ENCODE data around the gene POU6F1.

The POU6F1 gene

DNA sequence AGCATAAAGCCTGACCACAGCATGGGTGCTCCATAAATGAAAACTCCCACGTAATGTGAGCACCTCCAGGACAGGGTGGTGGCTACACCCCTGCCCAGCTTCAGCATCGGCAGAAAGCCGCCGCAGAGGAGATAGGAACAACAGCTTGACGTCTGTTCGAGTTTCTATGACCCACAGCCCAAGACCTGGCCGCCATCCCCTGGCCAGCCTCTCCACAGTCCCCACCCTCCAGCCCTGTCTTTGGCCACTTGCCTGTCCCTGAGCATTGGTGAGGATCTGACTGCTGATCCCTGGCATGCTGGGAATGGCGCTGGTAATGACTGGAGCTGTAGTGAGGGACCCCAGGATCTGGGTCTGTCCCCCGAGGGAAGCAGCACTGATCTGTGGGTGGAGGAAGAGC is 21.3 kb downstream of the POU6F1 start:
- Histone ChIP-seq H3K27me3 (ENCODE audit: insufficient read depth, low read length, poor library complexity, severe bottlenecking) (no peaks in the 10 kb centered on the region), H4K20me1 (ENCODE audit: insufficient read depth, low read length, poor library complexity, severe bottlenecking) (no peaks in the 10 kb centered on the region), H3K79me2 (ENCODE audit: insufficient read depth, low read length) (no peaks in the 10 kb centered on the region), H3K4me1 (ENCODE audit: insufficient read depth, low read length, poor library complexity, severe bottlenecking) (no peaks in the 10 kb centered on the region), H3K9me2 (replicated peaks; ENCODE audit: low read depth, low read length) (no peaks in the 10 kb centered on the region), H3K9ac (ENCODE audit: low read depth, low read length, poor library complexity, severe bottlenecking) (no peak overlapping the region), H3K36me3 (ENCODE audit: insufficient read depth, low read length) (no peaks in the 10 kb centered on the region), H3K4me2 (ENCODE audit: low read depth, low read length, poor library complexity, severe bottlenecking) (no peak overlapping the region), H3K9me3 (ENCODE audit: insufficient read depth, low read depth, low read length) (no peaks in the 10 kb centered on the region), H3F3A (ENCODE audit: low read depth) (no peaks in the 10 kb centered on the region), H3K4me3 (ENCODE audit: low read length, poor library complexity, severe bottlenecking) (no peak overlapping the region), H2AFZ (ENCODE audit: low read length) (no peak overlapping the region)
- TF ChIP-seq, protein P1, sequence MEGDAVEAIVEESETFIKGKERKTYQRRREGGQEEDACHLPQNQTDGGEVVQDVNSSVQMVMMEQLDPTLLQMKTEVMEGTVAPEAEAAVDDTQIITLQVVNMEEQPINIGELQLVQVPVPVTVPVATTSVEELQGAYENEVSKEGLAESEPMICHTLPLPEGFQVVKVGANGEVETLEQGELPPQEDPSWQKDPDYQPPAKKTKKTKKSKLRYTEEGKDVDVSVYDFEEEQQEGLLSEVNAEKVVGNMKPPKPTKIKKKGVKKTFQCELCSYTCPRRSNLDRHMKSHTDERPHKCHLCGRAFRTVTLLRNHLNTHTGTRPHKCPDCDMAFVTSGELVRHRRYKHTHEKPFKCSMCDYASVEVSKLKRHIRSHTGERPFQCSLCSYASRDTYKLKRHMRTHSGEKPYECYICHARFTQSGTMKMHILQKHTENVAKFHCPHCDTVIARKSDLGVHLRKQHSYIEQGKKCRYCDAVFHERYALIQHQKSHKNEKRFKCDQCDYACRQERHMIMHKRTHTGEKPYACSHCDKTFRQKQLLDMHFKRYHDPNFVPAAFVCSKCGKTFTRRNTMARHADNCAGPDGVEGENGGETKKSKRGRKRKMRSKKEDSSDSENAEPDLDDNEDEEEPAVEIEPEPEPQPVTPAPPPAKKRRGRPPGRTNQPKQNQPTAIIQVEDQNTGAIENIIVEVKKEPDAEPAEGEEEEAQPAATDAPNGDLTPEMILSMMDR (conservative IDR thresholded peaks at IDR 0.05; ENCODE audit: low read length) = no peak
- TF ChIP-seq EZH2phosphoT487 (IDR thresholded peaks at IDR 0.05; ENCODE audit: borderline replicate concordance) = no peak

DNA sequence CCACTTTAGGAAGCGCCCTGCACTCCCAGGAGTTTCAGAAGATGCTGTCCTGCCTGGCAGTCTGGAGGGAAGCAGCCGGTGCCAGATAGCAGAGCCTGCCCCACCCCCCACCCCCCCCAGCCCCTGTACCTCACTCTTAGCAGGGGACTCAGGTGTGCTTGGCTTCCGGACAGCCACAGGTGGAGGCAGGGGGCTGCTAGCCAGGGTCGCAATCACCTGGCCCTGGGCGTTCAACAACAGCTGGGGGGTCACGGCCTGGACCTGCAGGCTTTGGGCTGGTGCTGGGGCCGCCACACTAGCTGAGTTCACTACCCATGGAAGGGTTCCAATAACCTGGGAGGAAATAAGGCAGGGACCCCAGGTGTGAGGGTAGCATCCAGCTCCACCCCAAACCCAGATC is 22.0 kb downstream of the POU6F1 start:
- Histone ChIP-seq H3F3A (ENCODE audit: low read depth) (no peaks in the 10 kb centered on the region), H3K27me3 (ENCODE audit: insufficient read depth, low read length, poor library complexity, severe bottlenecking) (no peaks in the 10 kb centered on the region), H3K79me2 (ENCODE audit: insufficient read depth, low read length) (no peaks in the 10 kb centered on the region), H4K20me1 (ENCODE audit: insufficient read depth, low read length, poor library complexity, severe bottlenecking) (no peaks in the 10 kb centered on the region), H3K4me3 (ENCODE audit: low read length, poor library complexity, severe bottlenecking) (no peak overlapping the region), H3K9ac (ENCODE audit: low read depth, low read length, poor library complexity, severe bottlenecking) (no peak overlapping the region), H3K9me2 (replicated peaks; ENCODE audit: low read depth, low read length) (no peaks in the 10 kb centered on the region), H3K4me1 (ENCODE audit: insufficient read depth, low read length, poor library complexity, severe bottlenecking) (no peaks in the 10 kb centered on the region), H3K36me3 (ENCODE audit: insufficient read depth, low read length) (no peaks in the 10 kb centered on the region), H3K9me3 (ENCODE audit: insufficient read depth, low read depth, low read length) (no peaks in the 10 kb centered on the region), H2AFZ (ENCODE audit: low read length) (no peak overlapping the region), H3K4me2 (ENCODE audit: low read depth, low read length, poor library complexity, severe bottlenecking) (no peak overlapping the region)
- TF ChIP-seq EZH2phosphoT487 (IDR thresholded peaks at IDR 0.05; ENCODE audit: borderline replicate concordance) = no peak
- TF ChIP-seq, protein P1 (conservative IDR thresholded peaks at IDR 0.05; ENCODE audit: low read length) = no peak

DNA sequence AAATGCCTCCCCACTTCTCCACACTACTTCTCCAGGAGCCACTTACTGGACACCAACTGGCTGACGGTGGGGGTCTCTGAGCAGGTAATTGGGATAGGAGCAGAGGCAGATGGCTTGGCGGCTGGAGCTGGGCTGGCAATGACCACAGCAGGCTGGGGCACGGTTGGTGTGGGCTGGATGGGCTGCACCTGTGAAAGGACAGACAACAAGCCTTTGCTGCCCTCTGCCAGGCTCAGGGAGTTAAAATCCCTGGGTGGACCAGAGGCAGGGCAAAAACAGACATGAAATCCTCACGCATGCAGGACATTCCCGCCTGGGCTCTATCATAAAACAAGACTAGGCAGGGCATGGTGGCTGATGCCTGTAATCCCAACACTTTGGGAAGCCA is 25.6 kb downstream of the POU6F1 start:
- no peaks in the 10 kb centered on the region for H3K9me2 ChIP-seq (replicated peaks; ENCODE audit: low read depth, low read length)
- H4K20me1 ChIP-seq (ENCODE audit: insufficient read depth, low read length, poor library complexity, severe bottlenecking) = no peaks in the 10 kb centered on the region
- H3K4me3 ChIP-seq (ENCODE audit: low read length, poor library complexity, severe bottlenecking) = no peak overlapping the region
- H3K4me2 ChIP-seq (ENCODE audit: low read depth, low read length, poor library complexity, severe bottlenecking) = no peak overlapping the region
- TF ChIP-seq, protein P1 (conservative IDR thresholded peaks at IDR 0.05; ENCODE audit: low read length) = peak; percentile 22; the same call in 1 of the 2 replicates
- TF ChIP-seq EZH2phosphoT487 (IDR thresholded peaks at IDR 0.05; ENCODE audit: borderline replicate concordance) = no peak
- no peaks in the 10 kb centered on the region for H3K9me3 ChIP-seq (ENCODE audit: insufficient read depth, low read depth, low read length)
- no peaks in the 10 kb centered on the region for H3K36me3 ChIP-seq (ENCODE audit: insufficient read depth, low read length)
- H3F3A ChIP-seq (ENCODE audit: low read depth) = no peaks in the 10 kb centered on the region
- no peaks in the 10 kb centered on the region for H3K27me3 ChIP-seq (ENCODE audit: insufficient read depth, low read length, poor library complexity, severe bottlenecking)
- peaks cover 2% of the 10 kb centered on the region for H3K4me1 ChIP-seq (ENCODE audit: insufficient read depth, low read length, poor library complexity, severe bottlenecking)
- no peaks in the 10 kb centered on the region for H3K79me2 ChIP-seq (ENCODE audit: insufficient read depth, low read length)
- no peak overlapping the region for H2AFZ ChIP-seq (ENCODE audit: low read length)
- no peak overlapping the region for H3K9ac ChIP-seq (ENCODE audit: low read depth, low read length, poor library complexity, severe bottlenecking)

Data from Loucy (cell line).